ENCODE results near the gene DLG2.
"Not testable (repeated sequence)": the region's sequence is repeated elsewhere in the genome, so short reads cannot be mapped to it uniquely, and the experiment has no call there.

DLG2 gene

GRCh38 chr11:85096939-85097338, 530.2 kb downstream of the DLG2 start:
- no peak for DNase-seq

GRCh38 chr11:85095239-85095638, 531.9 kb downstream of the DLG2 start:
- no peak for DNase-seq

GRCh38 chr11:85094795-85095194, 532.3 kb downstream of the DLG2 start:
- no peak for DNase-seq

GRCh38 chr11:85089654-85090053, 537.5 kb downstream of the DLG2 start:
- DNase-seq = no peak

- no peak for DNase-seq
Measured at GRCh38 chr11:85088286-85088685, 538.9 kb downstream of the DLG2 start.

- no peak for DNase-seq
Measured at GRCh38 chr11:85086504-85087284, 540.5 kb downstream of the DLG2 start.

- DNase-seq = no peak
Measured at GRCh38 chr11:85076535-85077330, 550.4 kb downstream of the DLG2 start.

GRCh38 chr11:85062659-85063058, 564.5 kb downstream of the DLG2 start:
- no peak for DNase-seq

- DNase-seq = no peak
Measured at GRCh38 chr11:85052636-85053035, 574.5 kb downstream of the DLG2 start.

GRCh38 chr11:85048801-85049200, 578.3 kb downstream of the DLG2 start:
- DNase-seq = no peak

GRCh38 chr11:85045716-85046115, 581.4 kb downstream of the DLG2 start:
- no peak for DNase-seq

GRCh38 chr11:85044911-85045310, 582.2 kb downstream of the DLG2 start:
- DNase-seq = no peak

GRCh38 chr11:85042361-85042760, 584.8 kb downstream of the DLG2 start:
- DNase-seq = no peak

- no peak for DNase-seq
Measured at GRCh38 chr11:85040166-85040565, 587.0 kb downstream of the DLG2 start.

GRCh38 chr11:85029964-85030363, 597.2 kb downstream of the DLG2 start:
- no peak for DNase-seq

- DNase-seq = no peak
Measured at GRCh38 chr11:85028329-85029101, 598.6 kb downstream of the DLG2 start.

GRCh38 chr11:85027346-85027745, 599.8 kb downstream of the DLG2 start:
- DNase-seq = no peak

GRCh38 chr11:85021058-85021457, 606.1 kb downstream of the DLG2 start:
- DNase-seq = no peak

- no peak for DNase-seq
Measured at GRCh38 chr11:84993386-84993785, 633.8 kb downstream of the DLG2 start.

- DNase-seq = no peak
Measured at GRCh38 chr11:84990141-84990540, 637.0 kb downstream of the DLG2 start.

GRCh38 chr11:84987686-84988187, 639.4 kb downstream of the DLG2 start:
- DNase-seq = not testable (repeated sequence)

- DNase-seq = no peak
Measured at GRCh38 chr11:84981301-84981700, 645.8 kb downstream of the DLG2 start.

GRCh38 chr11:84969103-84969502, 658.0 kb downstream of the DLG2 start:
- no peak for DNase-seq

Measured in stimulated activated CD4-positive, alpha-beta T cell treated with anti-CD3 and anti-CD28 coated beads, Interleukin-1b, Interleukin-23, amount 100 ng/mL, for 48 hours (primary cell).